Activated CD4-positive, alpha-beta T cell treated with anti-CD3 and anti-CD28 coated beads, Interleukin-10, Interleukin-2, amounts not matched to agents 100 ng/mL and 50 ng/mL, durations not matched to agents 16 hours and 8 hours (primary cell): ENCODE results near the gene SH3PXD2A.
"Not testable (repeated sequence)": the region's sequence is repeated elsewhere in the genome, so short reads cannot be mapped to it uniquely, and the experiment has no call there.

ENCODE experiments used
- DNase-seq: peaks from one replicate; pipeline ENCODE4 v3.0.0-alpha.2; 2020

The SH3PXD2A gene

GRCh38 chr10:103637927-103638557 lies 217.3 kb downstream of the SH3PXD2A start:
- DNase-seq, result no peak

GRCh38 chr10:103637011-103637410 lies 218.4 kb downstream of the SH3PXD2A start:
- DNase-seq, result no peak

- DNase-seq, result no peak
Measured at GRCh38 chr10:103636492-103636891, 218.9 kb downstream of the SH3PXD2A start.

- no peak for DNase-seq
Measured at GRCh38 chr10:103635580-103635979, 219.8 kb downstream of the SH3PXD2A start.

GRCh38 chr10:103633846-103634245 lies 221.5 kb downstream of the SH3PXD2A start:
- no peak for DNase-seq

- DNase-seq, result not testable (repeated sequence)
Measured at GRCh38 chr10:103632871-103633270, 222.5 kb downstream of the SH3PXD2A start.

- DNase-seq, result no peak
Measured at GRCh38 chr10:103632247-103632642, 223.1 kb downstream of the SH3PXD2A start.

GRCh38 chr10:103630156-103630555 lies 225.2 kb downstream of the SH3PXD2A start:
- no peak for DNase-seq

- DNase-seq, result no peak
Measured at GRCh38 chr10:103629581-103629980, 225.8 kb downstream of the SH3PXD2A start.

GRCh38 chr10:103627893-103628292 lies 227.5 kb downstream of the SH3PXD2A start:
- DNase-seq, result no peak

- no peak for DNase-seq
Measured at GRCh38 chr10:103627111-103627892, 228.1 kb downstream of the SH3PXD2A start.

- DNase-seq, result no peak
Measured at GRCh38 chr10:103626178-103626577, 229.2 kb downstream of the SH3PXD2A start.

GRCh38 chr10:103622935-103623574 lies 232.3 kb downstream of the SH3PXD2A start:
- DNase-seq, result no peak

- no peak for DNase-seq
Measured at GRCh38 chr10:103622286-103622685, 233.1 kb downstream of the SH3PXD2A start.

- no peak for DNase-seq
Measured at GRCh38 chr10:103621783-103622125, 233.6 kb downstream of the SH3PXD2A start.

- no peak for DNase-seq
Measured at GRCh38 chr10:103620891-103621782, 234.2 kb downstream of the SH3PXD2A start.

GRCh38 chr10:103620352-103620740 lies 235.0 kb downstream of the SH3PXD2A start:
- no peak for DNase-seq

- DNase-seq, result no peak
Measured at GRCh38 chr10:103619424-103620351, 235.7 kb downstream of the SH3PXD2A start.

GRCh38 chr10:103618575-103619423 lies 236.6 kb downstream of the SH3PXD2A start:
- DNase-seq, result no peak

- no peak for DNase-seq
Measured at GRCh38 chr10:103617602-103618385, 237.6 kb downstream of the SH3PXD2A start.
